Activated CD4-positive, alpha-beta memory T cell treated with anti-CD3 and anti-CD28 coated beads, Interleukin-2, amount 10 ng/mL, durations not matched to agents 7 days and 5 days (primary cell): ENCODE results near the gene CCDC88C. TPM values are rescaled to one million over a fixed set of nuclear protein-coding genes. Genes with fewer than 3 reads are reported as not detected.

ENCODE experiments used
- CTCF ChIA-PET: fragments of 350-600 bp; sonication (Branson Sonifier 250); formaldehyde crosslinking; loops from one replicate; lab custom pipeline; 2021; ENCODE audit warnings: antibody characterized with exemption, inconsistent platforms; lab: Charles Lee
- POLR2A ChIA-PET: fragments of 350-600 bp; sonication (Branson Sonifier 250); formaldehyde crosslinking; loops from one replicate; lab custom pipeline; 2021; ENCODE audit warnings: antibody characterized with exemption; lab: Charles Lee
- DNase-seq: peaks from one replicate; pipeline ENCODE4 v3.0.0-alpha.2; 2020
- H3K27ac Mint-ChIP-seq: one replicate; pipeline ENCODE4 v1.8.0; 2021; ENCODE audit warnings: mild to moderate bottlenecking, mixed read lengths
- H3K27me3 Mint-ChIP-seq: one replicate; pipeline ENCODE4 v1.8.0; 2021; ENCODE audit warnings: mixed read lengths
- H3K36me3 Mint-ChIP-seq: one replicate; pipeline ENCODE4 v1.8.0; 2021; ENCODE audit warnings: low read depth, mixed read lengths
- H3K4me1 Mint-ChIP-seq: one replicate; pipeline ENCODE4 v1.8.0; 2021; ENCODE audit warnings: mixed read lengths
- H3K4me3 Mint-ChIP-seq: one replicate; pipeline ENCODE4 v1.8.0; 2021; ENCODE audit warnings: mild to moderate bottlenecking, mixed read lengths
- H3K9me3 Mint-ChIP-seq: one replicate; pipeline ENCODE4 v1.8.0; 2021; ENCODE audit warnings: mixed read lengths
- total RNA-seq, 2 experiments: library from RNA; stranded (reverse); gene quantifications; one replicate each; pipeline ENCODE4 v1.2.3, GENCODE V29; 2021

The CCDC88C gene
- total RNA-seq, 2 experiments from 2014 or later = 168 to 175 TPM

- Mint-ChIP-seq H3K27me3 (no peaks in the 10 kb centered on the region), H3K9me3 (no peaks in the 10 kb centered on the region), H3K27ac (peak overlapping the region; percentile 72), H3K4me3 (no peak overlapping the region), H3K36me3 (peaks cover 76% of the 10 kb centered on the region), H3K4me1 (peaks cover 45% of the 10 kb centered on the region)
- ChIA-PET CTCF (interaction anchor here (2.0 kb wide), 1 partner anchor 10 kb away, joined by 7 read pairs; no protein-coding TSS in a partner anchor), POLR2A (interaction anchor here (0.9 to 3.5 kb wide), 3 partner anchors 16 to 22 kb away, joined by 3 to 12 read pairs (median 3); no protein-coding TSS in a partner anchor)
- no peak for DNase-seq
These were observed 84.5 kb downstream of the CCDC88C start for GRCh38 chr14:91332986-91333649.

DNA sequence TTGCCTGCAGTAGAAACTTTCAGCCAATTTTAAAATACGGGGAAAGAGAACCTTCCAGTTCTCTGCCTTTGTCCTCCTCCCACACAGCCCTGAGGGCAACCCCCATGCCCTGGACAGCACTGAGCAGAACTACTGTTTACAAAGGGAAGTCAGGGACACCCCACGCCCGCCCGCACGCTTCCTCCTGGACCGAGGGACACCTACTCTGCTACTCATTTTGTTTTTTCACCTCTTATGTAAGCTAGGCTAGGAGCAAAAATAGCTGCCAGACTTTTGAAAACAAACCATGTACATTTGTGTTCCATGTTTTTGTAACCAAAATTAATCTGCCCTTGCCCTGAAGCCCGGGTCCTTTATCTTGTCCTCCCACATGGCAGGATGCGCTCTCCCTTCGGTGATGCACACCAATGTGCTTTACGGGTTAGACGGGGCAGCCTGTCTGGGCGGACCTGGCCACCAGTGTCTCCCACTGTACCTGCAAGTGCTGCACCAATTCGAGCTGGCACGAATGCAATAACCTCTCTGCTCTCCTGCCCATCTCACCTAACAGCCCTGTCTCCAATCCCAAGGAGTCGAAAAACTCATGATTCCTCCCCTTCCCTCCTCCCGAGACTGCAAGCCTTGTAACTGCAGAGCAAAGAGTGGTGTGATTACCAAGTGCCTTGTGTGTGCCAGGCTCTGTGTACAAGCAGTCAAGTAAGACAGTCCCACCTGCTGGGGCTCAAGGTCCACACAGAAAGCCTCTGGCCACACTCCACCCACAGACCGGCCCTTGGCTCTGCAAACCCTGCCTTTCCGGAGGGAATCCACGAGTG is 85.2 kb downstream of the CCDC88C start:
- Mint-ChIP-seq H3K9me3 (no peaks in the 10 kb centered on the region), H3K27ac (peak overlapping the region; percentile 72), H3K4me3 (no peak overlapping the region), H3K4me1 (peaks cover 45% of the 10 kb centered on the region), H3K36me3 (peaks cover 74% of the 10 kb centered on the region), H3K27me3 (no peaks in the 10 kb centered on the region)
- POLR2A ChIA-PET = interaction anchor here (0.9 to 3.5 kb wide), 5 partner anchors 9 to 59 kb away, joined by 3 to 12 read pairs (median 5); no protein-coding TSS in a partner anchor
- CTCF ChIA-PET = interaction anchor here (2.0 kb wide), 1 partner anchor 9 kb away, joined by 7 read pairs; no protein-coding TSS in a partner anchor
- no peak for DNase-seq

- no peak overlapping the region for H3K4me3 Mint-ChIP-seq
- POLR2A ChIA-PET = interaction anchor here (0.9 to 3.5 kb wide), 5 partner anchors 9 to 87 kb away, joined by 3 to 12 read pairs (median 5); no protein-coding TSS in a partner anchor
- H3K4me1 Mint-ChIP-seq = peaks cover 51% of the 10 kb centered on the region
- H3K27me3 Mint-ChIP-seq = no peaks in the 10 kb centered on the region
- CTCF ChIA-PET = interaction anchor here (0.6 kb wide), 1 partner anchor 780 kb away, joined by 3 read pairs; no protein-coding TSS in a partner anchor
- H3K36me3 Mint-ChIP-seq = peaks cover 79% of the 10 kb centered on the region
- DNase-seq = no peak
- no peaks in the 10 kb centered on the region for H3K9me3 Mint-ChIP-seq
- H3K27ac Mint-ChIP-seq = peak overlapping the region; percentile 69
These were observed 85.9 kb downstream of the CCDC88C start for GRCh38 chr14:91331721-91332120.

- ChIA-PET CTCF (interaction anchor here (0.6 kb wide), 1 partner anchor 198 kb away, joined by 3 read pairs; no protein-coding TSS in a partner anchor), POLR2A (interaction anchor here (0.9 to 3.5 kb wide), 5 partner anchors 9 to 87 kb away, joined by 3 to 12 read pairs (median 4); no protein-coding TSS in a partner anchor)
- Mint-ChIP-seq H3K4me3 (no peak overlapping the region), H3K36me3 (peaks cover 83% of the 10 kb centered on the region), H3K27me3 (no peaks in the 10 kb centered on the region), H3K9me3 (no peaks in the 10 kb centered on the region), H3K27ac (peak overlapping the region; percentile 69), H3K4me1 (peaks cover 56% of the 10 kb centered on the region)
- DNase-seq = no peak
These were observed 86.8 kb downstream of the CCDC88C start for GRCh38 chr14:91330856-91331255.

DNA sequence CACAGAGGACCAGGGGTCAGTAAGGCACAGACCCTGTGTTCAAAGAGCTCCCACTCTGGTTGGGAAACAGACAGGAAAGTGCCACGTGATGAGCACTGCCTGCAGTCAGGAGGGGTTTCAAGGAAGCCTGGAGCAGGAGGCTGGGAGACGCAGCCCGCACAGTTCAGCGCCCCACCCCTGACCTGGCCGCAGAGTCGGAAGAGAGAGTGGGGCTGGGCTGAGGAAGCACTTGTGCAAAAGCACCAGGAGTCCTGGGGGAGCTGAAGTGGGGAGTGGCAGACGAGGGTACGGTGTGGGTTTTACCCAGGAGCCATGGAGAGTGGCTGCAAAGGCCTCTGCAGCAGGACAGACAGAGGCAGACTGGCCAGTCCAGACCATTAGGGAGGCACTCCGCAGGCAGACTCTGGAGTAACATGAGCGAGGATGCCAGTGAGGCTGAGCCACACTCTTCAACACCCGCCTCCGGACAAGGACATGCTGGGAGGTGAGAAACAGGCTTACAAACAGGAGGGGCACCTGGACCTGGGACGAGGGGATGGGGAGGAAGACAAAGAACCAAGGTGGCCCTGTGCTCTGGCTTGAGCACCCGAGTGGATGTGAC is 87.4 kb downstream of the CCDC88C start:
- Mint-ChIP-seq H3K36me3 (peaks cover 83% of the 10 kb centered on the region), H3K9me3 (no peaks in the 10 kb centered on the region), H3K27me3 (no peaks in the 10 kb centered on the region), H3K27ac (peak overlapping the region; percentile 69), H3K4me1 (peaks cover 62% of the 10 kb centered on the region), H3K4me3 (no peak overlapping the region)
- ChIA-PET CTCF (interaction anchor here (1.0 kb wide), 2 partner anchors 14 to 19 kb away, joined by 3 to 6 read pairs; no protein-coding TSS in a partner anchor), POLR2A (interaction anchor here (0.5 to 3.5 kb wide), 7 partner anchors 8 to 86 kb away, joined by 3 to 12 read pairs (median 3); no protein-coding TSS in a partner anchor)
- DNase-seq = no peak

DNA sequence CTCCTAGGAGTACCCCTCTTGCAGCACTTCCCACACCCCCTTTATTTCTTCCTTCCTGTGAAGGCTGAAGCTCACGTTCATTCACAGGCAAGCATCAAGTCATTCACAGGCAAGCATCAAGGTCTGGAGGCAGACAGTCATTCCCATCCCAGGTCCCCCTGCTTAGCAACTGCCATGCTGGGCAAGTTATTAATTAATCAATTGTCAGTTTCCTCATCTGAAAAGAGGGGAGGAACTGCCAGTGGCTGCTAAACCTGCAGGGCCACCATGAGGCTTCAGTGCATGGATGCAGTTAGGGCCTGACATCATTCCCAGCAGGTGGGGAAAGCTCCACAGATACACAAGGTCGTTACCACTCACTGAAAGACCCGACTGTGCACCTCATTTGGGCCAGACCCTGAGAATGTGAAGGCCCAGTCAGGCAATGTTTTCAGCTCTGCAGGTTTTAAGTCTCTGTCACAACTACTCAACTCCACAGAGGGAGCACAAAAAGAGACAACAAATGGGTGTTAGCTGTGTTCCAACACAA is 88.1 kb downstream of the CCDC88C start:
- H3K4me3 Mint-ChIP-seq = no peak overlapping the region
- H3K27ac Mint-ChIP-seq = peak overlapping the region; percentile 71
- DNase-seq = no peak
- ChIA-PET CTCF (interaction anchor here (1.0 kb wide), 2 partner anchors 14 to 20 kb away, joined by 3 to 6 read pairs; no protein-coding TSS in a partner anchor), POLR2A (interaction anchor here (0.5 to 3.5 kb wide), 8 partner anchors 8 to 86 kb away, joined by 3 to 12 read pairs (median 3); no protein-coding TSS in a partner anchor)
- no peaks in the 10 kb centered on the region for H3K9me3 Mint-ChIP-seq
- peaks cover 69% of the 10 kb centered on the region for H3K4me1 Mint-ChIP-seq
- H3K27me3 Mint-ChIP-seq = no peaks in the 10 kb centered on the region
- peaks cover 85% of the 10 kb centered on the region for H3K36me3 Mint-ChIP-seq

DNA sequence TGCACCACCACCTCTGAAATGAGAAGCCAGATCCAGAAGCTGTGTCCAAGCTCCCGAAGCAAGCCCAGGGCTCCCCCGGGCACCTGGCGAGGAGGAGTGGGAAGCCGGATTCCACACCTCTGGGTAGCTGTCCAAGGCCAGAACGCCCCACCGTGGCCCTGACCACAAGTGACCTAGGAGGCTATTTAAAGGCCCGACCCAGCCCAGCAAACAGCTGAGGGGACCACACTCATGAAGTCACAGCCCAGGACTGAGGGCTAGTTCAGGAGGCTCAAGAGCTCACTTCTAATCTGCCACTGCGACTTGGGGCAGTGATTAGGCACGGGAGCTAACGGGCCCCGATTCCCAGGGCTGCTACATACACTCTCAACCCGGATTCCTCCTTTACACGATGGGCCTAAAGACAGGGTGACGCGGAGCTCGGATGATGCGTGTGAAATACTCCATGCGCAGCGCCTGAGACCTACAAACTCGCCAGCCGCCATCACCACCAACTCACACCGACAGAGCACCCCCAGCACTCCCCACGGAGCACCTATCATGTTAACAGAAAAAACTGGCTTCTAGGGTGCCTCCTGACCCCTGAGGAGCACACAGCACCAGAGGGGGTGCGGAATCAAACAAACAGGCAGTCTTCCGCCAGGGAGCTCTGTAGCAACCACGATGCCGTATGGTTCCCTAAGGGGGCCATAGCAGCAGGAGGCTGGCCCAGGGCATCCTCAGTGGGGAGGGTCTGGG is 89.1 kb downstream of the CCDC88C start:
- ChIA-PET POLR2A (interaction anchor here (1.1 to 2.0 kb wide), 6 partner anchors 10 to 180 kb away, joined by 3 to 7 read pairs (median 4); no protein-coding TSS in a partner anchor), CTCF (interaction anchor here (1.5 kb wide), 1 partner anchor 18 kb away, joined by 3 read pairs; no protein-coding TSS in a partner anchor)
- Mint-ChIP-seq H3K27ac (peak overlapping the region; percentile 7), H3K36me3 (peaks cover 88% of the 10 kb centered on the region), H3K9me3 (no peaks in the 10 kb centered on the region), H3K4me1 (peaks cover 76% of the 10 kb centered on the region), H3K27me3 (no peaks in the 10 kb centered on the region), H3K4me3 (no peak overlapping the region)
- DNase-seq = no peak

DNA sequence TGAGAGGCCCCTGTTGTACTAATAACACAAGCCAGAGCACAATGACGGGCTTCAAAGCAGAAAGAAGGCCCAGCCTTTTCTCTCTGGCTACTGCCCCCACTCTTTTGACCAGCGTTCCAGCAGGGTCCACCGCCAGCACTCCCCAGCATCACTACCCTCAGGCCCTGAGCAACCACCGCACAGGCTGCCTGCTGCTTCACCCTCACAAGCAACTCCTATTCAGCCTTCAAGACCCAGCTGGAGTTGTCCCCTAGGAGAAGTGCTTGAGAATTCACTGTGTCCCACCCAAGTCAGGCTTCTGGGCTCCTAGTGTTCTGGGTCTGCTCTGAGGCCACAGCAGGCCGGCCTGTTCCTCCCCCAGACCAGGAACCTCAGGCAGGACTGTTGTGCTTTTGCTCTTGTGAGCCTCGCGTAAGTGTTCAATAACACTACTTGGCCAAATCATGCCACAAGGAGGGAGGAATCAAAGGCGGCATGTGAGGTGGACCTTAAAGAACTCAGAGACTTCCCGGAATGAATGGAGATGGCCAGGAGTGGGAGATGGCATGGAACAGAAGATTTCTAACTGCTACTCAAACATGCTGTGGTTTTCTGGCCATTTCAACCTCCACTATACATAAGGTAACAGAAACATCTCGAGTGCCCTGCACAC is 89.8 kb downstream of the CCDC88C start:
- peaks cover 77% of the 10 kb centered on the region for H3K4me1 Mint-ChIP-seq
- H3K4me3 Mint-ChIP-seq = no peak overlapping the region
- DNase-seq = no peak
- H3K27me3 Mint-ChIP-seq = no peaks in the 10 kb centered on the region
- H3K36me3 Mint-ChIP-seq = peaks cover 88% of the 10 kb centered on the region
- H3K9me3 Mint-ChIP-seq = no peaks in the 10 kb centered on the region
- no peak overlapping the region for H3K27ac Mint-ChIP-seq
- CTCF ChIA-PET = interaction anchor here (1.5 to 1.6 kb wide), 2 partner anchors 12 to 19 kb away, joined by 3 to 4 read pairs; no protein-coding TSS in a partner anchor
- POLR2A ChIA-PET = interaction anchor here (1.1 to 2.0 kb wide), 7 partner anchors 10 to 181 kb away, joined by 3 to 7 read pairs (median 4); no protein-coding TSS in a partner anchor

GRCh38 chr14:91327250-91327595 is 90.4 kb downstream of the CCDC88C start:
- H3K36me3 Mint-ChIP-seq = peaks cover 88% of the 10 kb centered on the region
- POLR2A ChIA-PET = interaction anchor here (1.3 to 4.6 kb wide), 2 partner anchors 19 to 90 kb away, joined by 4 to 65 read pairs; partner anchors contain the start of gene CCDC88C
- H3K4me1 Mint-ChIP-seq = peaks cover 77% of the 10 kb centered on the region
- no peak overlapping the region for H3K27ac Mint-ChIP-seq
- no peaks in the 10 kb centered on the region for H3K27me3 Mint-ChIP-seq
- CTCF ChIA-PET = interaction anchor here (1.5 to 1.6 kb wide), 2 partner anchors 12 to 19 kb away, joined by 3 to 4 read pairs; no protein-coding TSS in a partner anchor
- no peak overlapping the region for H3K4me3 Mint-ChIP-seq
- no peaks in the 10 kb centered on the region for H3K9me3 Mint-ChIP-seq
- DNase-seq = no peak

DNA sequence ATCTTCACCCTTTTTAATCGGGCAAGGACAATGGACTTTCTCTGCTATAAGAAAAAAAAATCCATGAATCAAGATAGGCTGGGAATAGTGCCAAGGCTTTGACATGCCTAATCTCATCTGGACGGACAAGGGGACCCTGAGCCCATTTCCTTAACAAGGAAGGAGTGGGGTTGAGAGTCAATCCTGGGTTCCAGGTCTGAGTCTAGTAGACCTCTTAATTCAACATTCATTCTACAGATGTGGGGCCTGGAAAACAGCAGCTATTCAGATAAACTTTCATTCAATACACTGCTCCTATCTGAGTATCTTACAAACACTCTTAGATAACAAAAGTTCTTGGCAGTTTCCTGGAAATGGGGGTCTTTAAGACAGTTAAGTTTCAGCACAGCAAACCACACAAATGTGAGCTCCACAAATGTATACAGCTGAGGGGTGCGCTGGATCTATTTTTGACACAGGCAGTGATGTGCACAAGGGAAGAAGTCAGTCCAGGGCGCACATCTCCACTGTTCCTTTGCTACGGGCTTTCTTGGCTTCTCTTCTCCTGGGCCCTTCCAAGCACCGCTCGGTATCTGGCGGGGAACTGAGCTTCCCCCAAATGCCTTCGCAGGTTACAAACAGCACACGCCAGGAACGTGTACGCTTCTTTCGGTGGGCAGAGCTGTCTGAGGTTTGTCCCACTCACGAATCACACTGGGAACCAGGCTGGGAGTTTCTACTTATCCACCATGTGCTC is 90.9 kb downstream of the CCDC88C start:
- ChIA-PET POLR2A (interaction anchor here (1.3 to 4.6 kb wide), 3 partner anchors 19 to 91 kb away, joined by 4 to 65 read pairs (median 38); partner anchors contain the start of gene CCDC88C), CTCF (interaction anchor here (1.6 to 5.7 kb wide), 3 partner anchors 11 to 91 kb away, joined by 4 to 105 read pairs (median 12); partner anchors contain the start of gene CCDC88C)
- peak overlapping the region; percentile 99 for H3K27ac Mint-ChIP-seq
- H3K36me3 Mint-ChIP-seq = peaks cover 89% of the 10 kb centered on the region
- H3K9me3 Mint-ChIP-seq = no peaks in the 10 kb centered on the region
- peaks cover 75% of the 10 kb centered on the region for H3K4me1 Mint-ChIP-seq
- no peak overlapping the region for H3K4me3 Mint-ChIP-seq
- DNase-seq = no peak
- H3K27me3 Mint-ChIP-seq = no peaks in the 10 kb centered on the region
